HG03521 (cell line): ENCODE data around the gene INHBC.
A peak's percentile ranks its signal among the peaks of the same experiment; 100 is the strongest.

ENCODE experiments used
- ATAC-seq: cut with Tn5 transposase; IDR thresholded peaks from one replicate; pipeline ENCODE4 v1.9.1; 2021; ENCODE audit warnings: mild to moderate bottlenecking, moderate library complexity; ENCODE audit not compliant: unreplicated experiment

Gene INHBC

DNA sequence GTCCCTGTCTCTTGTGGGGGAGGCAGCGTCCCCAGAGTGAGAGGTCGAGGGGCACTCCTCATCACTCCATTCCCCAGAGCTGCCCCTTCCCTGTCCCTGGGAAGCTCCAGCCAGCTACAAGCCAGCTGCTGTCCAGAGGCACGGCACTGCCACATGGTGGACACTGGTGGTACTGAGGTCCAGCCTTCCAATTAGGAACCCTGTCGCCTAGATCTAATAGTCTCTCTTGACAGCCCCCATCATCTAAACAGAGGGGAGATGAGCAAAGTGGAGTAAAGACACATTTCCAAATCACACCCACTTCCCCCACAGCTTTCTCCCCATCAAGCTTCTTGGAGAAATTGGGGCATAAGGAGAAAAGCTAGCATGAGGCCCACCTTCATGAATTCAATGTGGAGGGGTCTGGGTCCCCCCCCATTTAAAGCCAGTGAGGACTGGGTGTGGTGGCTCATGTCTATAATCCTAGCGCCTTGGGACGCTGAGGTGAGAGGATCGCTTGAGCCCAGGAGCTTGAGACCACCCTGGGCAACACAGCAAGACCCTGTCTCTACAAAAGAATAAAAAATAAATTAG is 18.4 kb downstream of the INHBC start:
- peak; percentile 42 for ATAC-seq

DNA sequence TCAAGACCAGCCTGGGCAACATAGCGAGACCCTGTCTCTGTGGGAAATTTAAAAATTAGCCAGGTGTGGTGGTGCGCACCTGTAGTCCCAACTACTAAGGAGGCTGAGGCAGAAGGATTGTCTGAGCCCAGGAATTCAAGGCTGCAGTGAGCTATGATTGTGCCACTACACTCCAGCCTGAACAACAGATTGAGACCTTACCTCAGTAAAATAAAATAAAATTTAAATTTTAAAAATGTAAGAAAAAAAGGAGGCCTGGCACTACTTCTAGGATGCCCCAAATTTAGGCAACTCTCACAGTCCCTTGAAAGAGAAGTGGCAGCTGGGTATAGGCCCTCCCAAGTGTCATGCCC is 19.6 kb downstream of the INHBC start:
- ATAC-seq: no peak

DNA sequence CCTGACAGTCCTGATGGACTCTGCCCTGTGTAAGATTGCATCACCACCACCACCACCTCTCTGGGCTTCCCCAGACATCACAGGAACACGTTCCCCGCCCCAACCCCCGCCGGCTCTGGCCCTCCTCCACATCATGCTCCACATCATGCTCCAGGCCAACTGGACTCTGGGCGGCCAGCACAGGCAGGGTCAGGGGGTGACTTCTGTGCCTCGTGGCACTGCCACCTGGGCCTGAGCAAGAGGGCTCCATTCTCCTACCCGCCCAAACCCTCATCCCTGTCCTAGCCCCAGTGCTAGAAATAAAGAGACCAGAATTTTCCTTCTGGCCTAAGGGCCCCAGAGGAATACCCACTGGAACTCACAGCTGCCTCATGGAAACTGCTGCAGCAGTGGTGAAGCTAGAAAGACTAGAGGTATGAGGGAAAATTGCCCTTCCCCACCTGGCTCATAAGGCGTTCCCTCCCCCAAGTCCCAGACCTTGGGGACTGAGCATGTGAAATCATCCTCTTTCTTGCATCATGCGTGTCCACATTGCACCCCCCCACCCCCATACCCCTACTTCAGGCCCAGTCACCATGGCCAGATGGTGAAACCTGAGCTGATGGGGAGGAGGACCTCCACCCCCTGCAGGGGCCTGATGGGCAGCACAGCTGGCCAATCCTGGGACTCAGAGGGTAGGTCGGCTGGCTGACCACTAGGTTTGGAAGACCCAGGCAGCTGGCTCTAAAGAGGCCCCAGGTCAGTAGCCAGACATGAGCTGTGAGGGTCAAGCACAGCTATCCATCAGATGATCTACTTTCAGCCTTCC is 20.2 kb downstream of the INHBC start, which contains the start of gene INHBE:
Gene INHBE, plus strand, starts transcription at position 742 of the 808 bp plus-strand sequence. CDS start 230 bp downstream, outside the sequence.
- ATAC-seq: no peak

DNA sequence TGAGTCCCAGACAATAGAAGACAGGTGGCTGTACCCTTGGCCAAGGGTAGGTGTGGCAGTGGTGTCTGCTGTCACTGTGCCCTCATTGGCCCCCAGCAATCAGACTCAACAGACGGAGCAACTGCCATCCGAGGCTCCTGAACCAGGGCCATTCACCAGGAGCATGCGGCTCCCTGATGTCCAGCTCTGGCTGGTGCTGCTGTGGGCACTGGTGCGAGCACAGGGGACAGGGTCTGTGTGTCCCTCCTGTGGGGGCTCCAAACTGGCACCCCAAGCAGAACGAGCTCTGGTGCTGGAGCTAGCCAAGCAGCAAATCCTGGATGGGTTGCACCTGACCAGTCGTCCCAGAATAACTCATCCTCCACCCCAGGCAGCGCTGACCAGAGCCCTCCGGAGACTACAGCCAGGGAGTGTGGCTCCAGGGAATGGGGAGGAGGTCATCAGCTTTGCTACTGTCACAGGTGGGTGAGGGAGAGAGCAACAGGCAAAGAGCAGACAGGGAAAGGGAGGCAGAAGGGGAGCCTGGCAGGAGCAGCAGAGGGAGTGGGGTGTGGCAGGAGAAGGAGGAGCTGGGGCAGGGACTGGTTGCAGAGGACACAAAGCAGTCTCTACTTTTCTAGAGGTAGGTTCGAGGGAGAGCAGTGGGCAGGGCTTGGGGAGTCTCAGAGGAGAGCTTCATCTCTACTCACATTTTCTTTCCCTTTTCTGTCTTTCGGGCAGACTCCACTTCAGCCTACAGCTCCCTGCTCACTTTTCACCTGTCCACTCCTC is 21.0 kb downstream of the INHBC start:
- ATAC-seq: no peak

DNA sequence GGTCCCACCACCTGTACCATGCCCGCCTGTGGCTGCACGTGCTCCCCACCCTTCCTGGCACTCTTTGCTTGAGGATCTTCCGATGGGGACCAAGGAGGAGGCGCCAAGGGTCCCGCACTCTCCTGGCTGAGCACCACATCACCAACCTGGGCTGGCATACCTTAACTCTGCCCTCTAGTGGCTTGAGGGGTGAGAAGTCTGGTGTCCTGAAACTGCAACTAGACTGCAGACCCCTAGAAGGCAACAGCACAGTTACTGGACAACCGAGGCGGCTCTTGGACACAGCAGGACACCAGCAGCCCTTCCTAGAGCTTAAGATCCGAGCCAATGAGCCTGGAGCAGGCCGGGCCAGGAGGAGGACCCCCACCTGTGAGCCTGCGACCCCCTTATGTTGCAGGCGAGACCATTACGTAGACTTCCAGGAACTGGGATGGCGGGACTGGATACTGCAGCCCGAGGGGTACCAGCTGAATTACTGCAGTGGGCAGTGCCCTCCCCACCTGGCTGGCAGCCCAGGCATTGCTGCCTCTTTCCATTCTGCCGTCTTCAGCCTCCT is 21.6 kb downstream of the INHBC start:
- ATAC-seq: no peak

DNA sequence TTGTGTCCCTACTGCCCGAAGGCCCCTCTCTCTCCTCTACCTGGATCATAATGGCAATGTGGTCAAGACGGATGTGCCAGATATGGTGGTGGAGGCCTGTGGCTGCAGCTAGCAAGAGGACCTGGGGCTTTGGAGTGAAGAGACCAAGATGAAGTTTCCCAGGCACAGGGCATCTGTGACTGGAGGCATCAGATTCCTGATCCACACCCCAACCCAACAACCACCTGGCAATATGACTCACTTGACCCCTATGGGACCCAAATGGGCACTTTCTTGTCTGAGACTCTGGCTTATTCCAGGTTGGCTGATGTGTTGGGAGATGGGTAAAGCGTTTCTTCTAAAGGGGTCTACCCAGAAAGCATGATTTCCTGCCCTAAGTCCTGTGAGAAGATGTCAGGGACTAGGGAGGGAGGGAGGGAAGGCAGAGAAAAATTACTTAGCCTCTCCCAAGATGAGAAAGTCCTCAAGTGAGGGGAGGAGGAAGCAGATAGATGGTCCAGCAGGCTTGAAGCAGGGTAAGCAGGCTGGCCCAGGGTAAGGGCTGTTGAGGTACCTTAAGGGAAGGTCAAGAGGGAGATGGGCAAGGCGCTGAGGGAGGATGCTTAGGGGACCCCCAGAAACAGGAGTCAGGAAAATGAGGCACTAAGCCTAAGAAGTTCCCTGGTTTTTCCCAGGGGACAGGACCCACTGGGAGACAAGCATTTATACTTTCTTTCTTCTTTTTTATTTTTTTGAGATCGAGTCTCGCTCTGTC is 22.3 kb downstream of the INHBC start:
- no peak for ATAC-seq

DNA sequence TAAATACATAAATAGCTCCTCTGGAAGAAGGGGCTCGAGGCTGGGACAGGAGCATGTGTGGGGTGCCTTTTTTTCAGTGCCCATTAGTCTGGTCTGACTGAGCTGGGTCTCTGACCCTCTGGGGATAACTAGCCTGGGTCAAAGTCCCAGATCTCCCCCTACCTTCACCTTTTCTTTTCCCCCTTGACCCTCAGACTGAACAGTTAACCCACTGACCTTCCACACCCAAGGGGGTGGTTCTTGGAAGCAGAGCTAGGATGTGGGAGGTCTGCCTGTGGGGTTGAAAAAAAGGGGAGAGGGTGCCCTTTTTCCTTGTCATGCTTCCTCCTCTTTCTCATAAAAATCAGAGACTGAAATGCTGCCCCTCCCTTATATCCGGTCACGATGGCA is 24.1 kb downstream of the INHBC start:
- ATAC-seq: no peak

DNA sequence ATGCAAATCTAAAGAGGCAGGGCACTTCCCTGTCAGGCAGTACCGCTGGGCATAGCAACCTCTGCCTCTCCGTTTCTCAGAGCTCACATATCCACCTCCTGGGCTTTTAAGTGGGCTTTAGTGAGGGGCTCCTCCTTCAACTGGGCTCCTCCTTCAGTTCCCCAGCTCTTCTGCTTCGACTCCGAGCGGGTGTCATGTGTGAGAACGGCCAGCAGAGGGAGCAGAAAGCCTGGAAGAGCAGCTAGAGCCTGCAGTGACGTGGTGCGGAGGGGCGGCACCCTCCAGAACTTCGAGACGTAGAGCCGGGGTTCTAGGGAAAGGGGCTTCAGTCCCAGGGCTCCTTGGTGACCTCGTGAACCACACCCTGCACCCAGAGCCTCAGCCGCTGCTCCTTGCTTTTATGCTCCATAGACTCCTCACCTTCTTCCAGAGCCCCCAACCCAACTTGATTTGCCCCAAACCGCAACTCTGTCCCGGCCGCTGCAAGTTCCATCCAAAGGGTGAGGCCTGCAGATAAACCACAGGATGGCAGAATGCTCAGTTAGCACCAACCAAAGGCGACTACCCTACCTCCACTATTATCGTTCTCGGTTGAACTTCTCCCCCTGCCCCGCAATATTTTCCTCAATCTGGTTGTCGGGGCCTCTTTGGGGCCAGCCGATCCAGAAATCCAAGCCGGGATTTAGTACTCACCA is 24.6 kb downstream of the INHBC start:
- ATAC-seq: peak; percentile 58

DNA sequence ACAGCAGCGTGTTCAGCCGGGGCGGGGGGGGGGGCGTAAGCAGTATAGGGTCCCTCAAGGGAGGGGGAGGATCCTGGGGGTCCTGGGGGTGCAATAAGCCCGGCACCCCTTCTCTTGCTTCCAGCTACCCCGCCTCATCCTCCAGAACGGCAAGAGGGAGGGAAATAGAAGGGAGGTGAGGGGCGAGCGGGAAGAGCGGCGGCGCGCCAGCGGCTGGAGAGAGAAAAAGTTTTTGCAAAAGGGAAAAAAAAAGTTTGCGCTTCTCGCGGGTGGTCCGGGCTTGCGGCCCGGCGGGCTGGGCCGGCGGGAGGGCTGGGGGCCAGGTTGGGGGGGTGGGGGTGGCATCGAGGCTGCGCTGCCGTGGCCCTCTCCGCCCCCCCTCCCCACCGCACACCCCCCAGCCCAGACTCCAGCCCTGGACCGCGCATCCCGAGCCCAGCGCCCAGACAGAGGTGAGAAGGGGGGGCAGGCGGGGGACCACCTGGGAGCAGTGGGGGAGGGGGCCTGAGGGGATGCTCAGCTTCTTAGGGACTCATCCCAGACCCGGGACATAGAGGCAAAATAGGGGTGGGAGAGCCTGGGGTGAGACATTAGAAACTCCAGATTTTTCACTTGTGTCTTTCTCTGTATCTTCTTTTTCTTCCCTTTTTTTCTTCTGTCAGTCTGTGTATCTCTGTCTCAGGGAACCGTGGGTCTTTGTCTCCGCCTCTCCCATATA is 25.3 kb downstream of the INHBC start, which contains the start of gene GLI1:
Gene GLI1, plus strand, starts transcription at position 36 of the 718 bp plus-strand sequence. CDS start 3,907 bp downstream, outside the sequence.
- ATAC-seq: no peak

DNA sequence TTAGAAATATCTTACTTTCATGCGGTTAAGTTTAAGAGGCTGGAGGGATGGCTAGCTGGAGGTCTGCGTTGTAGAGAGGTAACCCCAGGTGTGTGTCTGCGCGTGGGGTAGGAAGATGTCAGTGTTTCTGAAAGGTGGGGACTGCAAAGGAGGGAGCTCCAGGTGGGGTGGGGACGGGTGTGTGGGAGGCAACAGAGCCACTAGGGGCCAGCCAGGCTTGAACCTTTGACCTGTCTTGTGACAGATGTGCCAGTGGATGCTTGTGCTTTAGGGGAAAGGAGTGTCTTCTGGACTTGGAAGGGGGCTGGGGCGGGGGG is 25.8 kb downstream of the INHBC start:
- no peak for ATAC-seq

DNA sequence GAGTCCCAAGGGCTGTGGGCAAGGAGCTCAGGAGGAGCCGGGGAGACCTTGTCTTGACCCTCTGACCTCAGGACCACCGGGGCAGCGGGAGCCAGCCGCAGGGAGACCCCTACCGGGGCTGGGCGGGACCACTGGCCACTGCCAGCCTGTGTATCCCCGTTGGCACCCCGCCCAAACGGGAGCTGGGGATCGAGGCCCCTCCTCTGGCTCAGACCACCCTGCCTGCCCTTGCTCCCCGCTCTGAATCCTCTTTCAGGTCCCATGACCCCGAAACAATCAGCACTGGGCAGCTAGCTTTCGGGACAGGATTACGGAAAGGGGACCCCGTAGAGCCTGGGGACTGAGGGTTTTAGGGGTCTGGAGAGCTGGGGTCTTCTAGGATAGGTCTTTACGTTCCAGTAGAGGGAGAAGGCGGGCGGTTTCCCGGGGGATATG is 26.3 kb downstream of the INHBC start:
- ATAC-seq: no peak

DNA sequence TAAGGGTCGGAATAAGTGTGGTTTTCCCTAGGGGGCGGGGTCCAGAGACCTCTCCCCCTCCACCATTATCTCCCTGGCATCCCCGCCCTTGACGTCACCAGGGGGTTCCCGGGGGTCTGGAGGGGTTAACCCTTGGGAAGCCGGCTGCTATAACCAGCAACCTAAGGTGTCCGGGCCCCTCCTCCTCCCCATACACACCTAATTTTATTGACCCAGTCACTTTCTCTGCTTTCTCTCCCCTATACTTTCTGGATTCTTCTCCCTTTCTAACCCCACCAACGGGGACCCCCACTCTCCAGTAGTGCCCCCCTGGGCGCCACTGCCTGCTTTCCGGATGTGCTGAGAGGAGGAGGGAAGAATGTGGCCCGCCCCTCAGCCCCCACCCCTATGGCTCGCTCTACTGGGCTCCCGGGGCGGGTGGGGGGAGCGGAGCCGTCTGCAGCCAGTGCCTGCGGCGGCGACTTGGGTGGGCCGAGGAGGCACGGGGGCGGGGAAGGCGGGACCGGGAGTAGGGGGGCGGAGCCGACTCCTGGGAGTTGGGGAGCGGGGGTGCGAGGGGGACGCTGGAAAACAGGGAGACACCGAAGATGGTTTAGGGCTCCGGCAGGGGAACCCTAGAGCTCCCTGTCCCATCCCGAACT is 26.8 kb downstream of the INHBC start:
- ATAC-seq: no peak

DNA sequence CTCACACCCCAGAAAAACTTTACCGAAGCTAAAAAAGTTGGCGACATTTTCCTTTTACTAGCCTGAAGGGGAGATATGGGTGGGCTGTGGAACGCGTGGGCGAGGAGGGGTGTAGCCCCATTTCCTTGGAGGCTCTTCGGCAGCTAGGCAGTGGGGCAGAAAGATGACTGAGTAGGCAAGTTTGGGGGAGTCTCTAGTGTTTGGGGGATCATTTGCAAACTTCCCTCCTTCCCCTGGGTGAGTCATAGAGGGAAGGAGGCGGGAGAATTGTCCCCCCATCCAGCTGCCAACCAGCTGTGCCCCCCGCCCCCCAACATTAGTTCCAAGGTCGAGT is 27.3 kb downstream of the INHBC start:
- no peak for ATAC-seq

DNA sequence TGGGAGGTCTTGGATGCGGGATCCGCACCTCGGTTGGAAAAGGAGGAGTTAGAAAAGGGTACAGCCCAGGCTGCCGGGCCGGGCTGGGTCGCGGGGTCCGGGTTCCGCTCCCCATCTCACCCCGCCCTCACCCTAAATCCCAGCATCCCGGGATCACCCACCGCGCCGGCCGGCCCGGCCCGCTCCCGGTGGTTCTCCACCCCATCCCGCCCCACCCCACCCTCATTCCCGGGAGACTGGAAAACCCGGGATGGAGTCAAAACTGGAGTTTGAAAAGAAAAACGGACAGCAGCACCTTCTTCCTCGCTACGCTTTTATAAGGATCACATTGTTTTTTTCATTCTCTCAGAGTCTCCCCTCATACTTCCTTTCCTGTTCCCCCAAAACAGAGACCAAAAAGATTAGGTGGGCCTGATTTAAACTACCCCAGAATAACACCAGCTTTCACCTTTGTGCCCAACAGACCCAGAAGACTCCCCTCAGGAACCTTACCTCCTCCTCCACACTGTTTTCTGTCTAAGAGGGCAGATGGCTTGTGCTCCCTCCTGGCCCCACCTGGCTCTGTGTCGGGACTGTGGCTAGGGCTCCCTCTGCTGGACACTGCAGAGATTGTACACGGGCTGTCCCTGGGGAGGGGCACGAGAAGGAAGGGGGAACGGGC is 27.8 kb downstream of the INHBC start:
- ATAC-seq: peak; percentile 64

DNA sequence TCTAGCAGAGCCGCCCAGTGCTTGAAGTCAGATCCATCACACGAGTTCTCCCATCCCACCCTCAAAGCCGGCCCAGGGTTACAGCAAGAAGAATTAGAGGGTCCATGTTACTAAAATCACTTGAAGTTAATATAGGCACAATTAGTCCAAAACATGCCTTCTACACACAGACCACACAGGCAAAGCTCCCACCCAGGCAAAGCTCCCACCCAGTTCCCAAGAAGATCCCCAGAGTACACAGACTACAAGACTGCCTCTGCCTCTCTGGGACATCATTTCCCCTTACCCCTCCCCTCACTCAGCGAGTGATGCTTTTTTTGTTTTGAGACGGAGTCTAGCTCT is 28.3 kb downstream of the INHBC start:
- no peak for ATAC-seq

DNA sequence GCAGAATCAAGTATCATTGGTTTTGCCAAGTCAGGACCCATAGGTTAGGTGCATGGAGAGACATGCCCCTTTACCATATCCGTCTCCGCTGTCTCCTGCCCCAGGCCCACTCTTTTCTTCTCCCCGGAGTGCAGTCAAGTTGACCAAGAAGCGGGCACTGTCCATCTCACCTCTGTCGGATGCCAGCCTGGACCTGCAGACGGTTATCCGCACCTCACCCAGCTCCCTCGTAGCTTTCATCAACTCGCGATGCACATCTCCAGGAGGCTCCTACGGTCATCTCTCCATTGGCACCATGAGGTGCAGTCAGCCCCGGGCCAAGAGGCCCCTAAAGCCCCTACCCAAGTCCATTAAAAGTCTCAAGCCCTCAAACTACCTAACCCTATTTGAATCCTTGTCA is 30.0 kb downstream of the INHBC start:
- no peak for ATAC-seq

DNA sequence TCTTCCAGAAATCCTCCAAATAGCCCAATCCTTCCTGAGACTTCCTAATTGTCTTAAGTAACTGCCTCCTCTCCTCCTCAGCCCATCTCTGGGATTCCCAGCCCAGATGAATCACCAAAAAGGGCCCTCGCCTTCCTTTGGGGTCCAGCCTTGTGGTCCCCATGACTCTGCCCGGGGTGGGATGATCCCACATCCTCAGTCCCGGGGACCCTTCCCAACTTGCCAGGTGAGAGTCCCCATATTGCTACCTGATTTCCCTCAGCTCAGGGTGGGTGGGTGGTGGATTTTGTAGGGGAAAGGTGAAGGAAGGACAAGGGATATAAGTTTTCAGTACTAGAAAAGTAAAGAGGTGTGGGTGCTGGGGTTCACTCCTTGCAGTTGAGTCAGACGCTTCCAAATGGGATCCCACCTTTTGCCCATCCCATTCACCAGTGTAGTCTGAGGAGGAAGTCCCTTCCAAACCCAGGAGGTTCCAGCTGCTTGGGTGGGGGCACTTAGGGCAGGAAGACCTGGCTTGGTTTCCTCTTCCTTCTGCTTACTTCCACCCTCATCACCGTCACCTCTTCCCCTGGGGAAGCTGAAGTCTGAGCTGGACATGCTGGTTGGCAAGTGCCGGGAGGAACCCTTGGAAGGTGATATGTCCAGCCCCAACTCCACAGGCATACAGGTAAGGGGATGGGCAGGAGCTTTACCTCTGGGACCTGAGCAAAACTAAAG is 30.6 kb downstream of the INHBC start:
- no peak for ATAC-seq
